B cell (primary cell): Measurements from ENCODE around the gene MYL5.

Experiments used
- CTCF ChIP-seq: fragments of 200-600 bp; IDR thresholded peaks from one replicate; pipeline ENCODE4 v1.8.0; 2022; ENCODE audit warnings: antibody characterized with exemption, mild to moderate bottlenecking
- EZH2 ChIP-seq: IDR thresholded peaks from 2 replicates; pipeline ENCODE4 v1.6.1; 2012; ENCODE audit warnings: borderline replicate concordance, low read depth, mild to moderate bottlenecking, moderate library complexity, low read length; ENCODE audit not compliant: insufficient read depth, poor library complexity, severe bottlenecking

GRCh38 chr4:656436-657337 is 17.7 kb upstream of the MYL5 start:
- TF ChIP-seq CTCF (no peak), EZH2 (no peak)
